ENCODE measurements around the gene MTHFD2L. TPM values are rescaled to one million over a fixed set of nuclear protein-coding genes. Genes with fewer than 3 reads are reported as not detected.

The MTHFD2L gene
- total and polyA plus RNA-seq, 10 donors: 7.8 to 19.7 (median 13.3) TPM

DNA sequence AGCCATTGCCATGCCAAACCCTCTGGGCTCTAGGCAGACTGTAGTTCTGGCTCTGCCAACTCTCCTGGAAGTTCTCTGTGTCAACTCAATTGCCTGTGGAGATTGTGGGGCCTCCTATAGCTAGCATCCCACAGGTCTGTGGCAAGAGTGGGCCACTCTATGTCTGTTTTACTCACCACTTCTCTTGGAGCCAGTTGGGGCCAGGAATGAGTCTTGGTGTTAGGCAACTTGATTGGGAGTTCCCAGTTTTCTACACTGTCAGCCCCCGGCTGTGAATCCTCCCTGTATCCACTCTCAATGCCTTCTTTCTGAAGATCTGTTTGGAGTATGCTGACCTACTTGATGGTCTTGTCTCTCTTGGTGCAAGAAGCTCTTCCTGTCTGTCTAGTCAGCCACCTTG lies 102.1 kb downstream of the MTHFD2L start:
- Histone ChIP-seq H3K4me3 (no peak overlapping the region), H3K4me1 (no peaks in the 10 kb centered on the region), H3K36me3 (no peaks in the 10 kb centered on the region), H3K9me3 (no peaks in the 10 kb centered on the region), H3K27ac (no peak overlapping the region), H3K27me3 (replicated peaks in 1 of 7) (no peaks in the 10 kb centered on the region)
- TF ChIP-seq CTCF (IDR thresholded peaks at IDR 0.05 in 8 of 11, conservative IDR thresholded peaks at IDR 0.05 in 3 of 11) (no peak), POLR2A (IDR thresholded peaks at IDR 0.05) (no peak), POLR2AphosphoS5 (IDR thresholded peaks at IDR 0.05) (no peak)
- no peak for DNase-seq
- intact Hi-C loops (cut with DNase I; ENCODE audit: low total_unique reads): no loop called here
- WGBS, 5 donors: 86 to 100% (median 91%) methylated on average over 1 of the region's 1 CpG

GRCh38 chr4:74262522-74262921 lies 104.6 kb downstream of the MTHFD2L start:
- H3K9me3 ChIP-seq: no peaks in the 10 kb centered on the region
- no peaks in the 10 kb centered on the region for H3K4me1 ChIP-seq
- intact Hi-C loops (cut with DNase I; ENCODE audit: low total_unique reads): no loop called here
- H3K27ac ChIP-seq: no peak overlapping the region
- no peak overlapping the region for H3K4me3 ChIP-seq
- no peak for TF ChIP-seq POLR2AphosphoS5 (IDR thresholded peaks at IDR 0.05)
- TF ChIP-seq POLR2A (IDR thresholded peaks at IDR 0.05): no peak
- no peak for TF ChIP-seq CTCF (IDR thresholded peaks at IDR 0.05 in 8 of 11, conservative IDR thresholded peaks at IDR 0.05 in 3 of 11)
- no peaks in the 10 kb centered on the region for H3K36me3 ChIP-seq
- DNase-seq: no peak
- H3K27me3 ChIP-seq (replicated peaks in 1 of 7): no peaks in the 10 kb centered on the region

DNA sequence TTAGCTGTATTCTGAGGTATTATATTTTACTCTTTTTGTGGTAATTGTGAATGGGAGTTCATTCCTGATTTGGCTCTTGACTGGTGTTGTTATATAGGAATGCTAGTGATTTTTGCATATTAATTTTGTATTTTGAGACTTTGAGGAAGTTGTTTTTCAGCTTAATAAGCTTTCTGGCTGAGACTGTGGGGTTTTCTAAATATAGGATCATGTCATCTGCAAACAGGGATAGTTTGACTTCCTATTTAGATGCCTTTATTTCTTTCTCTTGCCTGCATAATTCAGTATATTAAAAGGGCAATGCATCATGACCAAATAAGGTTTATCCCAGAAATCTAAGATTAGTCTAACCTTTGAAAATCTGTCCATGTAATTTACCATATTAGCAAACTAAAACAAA lies 105.6 kb downstream of the MTHFD2L start:
- no peak for TF ChIP-seq POLR2A (IDR thresholded peaks at IDR 0.05)
- no peak for TF ChIP-seq CTCF (IDR thresholded peaks at IDR 0.05 in 8 of 11, conservative IDR thresholded peaks at IDR 0.05 in 3 of 11)
- no peak for TF ChIP-seq POLR2AphosphoS5 (IDR thresholded peaks at IDR 0.05)
- Histone ChIP-seq H3K27me3 (replicated peaks in 1 of 7) (no peaks in the 10 kb centered on the region), H3K36me3 (no peaks in the 10 kb centered on the region), H3K9me3 (no peaks in the 10 kb centered on the region), H3K4me1 (no peaks in the 10 kb centered on the region), H3K4me3 (no peak overlapping the region), H3K27ac (no peak overlapping the region)
- DNase-seq: no peak
- intact Hi-C loops (cut with DNase I; ENCODE audit: low total_unique reads): no loop called here

GRCh38 chr4:74266081-74266480 lies 108.2 kb downstream of the MTHFD2L start:
- no peaks in the 10 kb centered on the region for H3K9me3 ChIP-seq
- no peaks in the 10 kb centered on the region for H3K27me3 ChIP-seq (replicated peaks in 1 of 7)
- intact Hi-C loops (cut with DNase I; ENCODE audit: low total_unique reads): no loop called here
- no peak for DNase-seq
- H3K27ac ChIP-seq: no peak overlapping the region
- no peaks in the 10 kb centered on the region for H3K36me3 ChIP-seq
- no peaks in the 10 kb centered on the region for H3K4me1 ChIP-seq
- no peak overlapping the region for H3K4me3 ChIP-seq
- TF ChIP-seq POLR2A (IDR thresholded peaks at IDR 0.05) (no peak), POLR2AphosphoS5 (IDR thresholded peaks at IDR 0.05) (no peak), CTCF (IDR thresholded peaks at IDR 0.05 in 8 of 11, conservative IDR thresholded peaks at IDR 0.05 in 3 of 11) (no peak)

All from spleen (tissue), 11 donors.